PC-9 (cell line): Measurements from ENCODE around the gene LAPTM5. TPM values are rescaled to one million over a fixed set of nuclear protein-coding genes. Genes with fewer than 3 reads are reported as not detected.

Source experiments
- BruUV-seq: library from RNA; stranded (reverse); fragments of 400-500 nt; replicated peaks from 2 replicates; lab custom pipeline; 2021; lab: Mats Ljungman, UMichigan
- CTCF ChIA-PET: fragments of 300-600 bp; sonication (Branson Sonifier 250); formaldehyde crosslinking; loops from one replicate; lab custom pipeline; 2022; ENCODE audit warnings: antibody characterized with exemption; lab: Charles Lee
- POLR2A ChIA-PET: fragments of 300-600 bp; sonication (Branson Sonifier 250); formaldehyde crosslinking; loops from one replicate; lab custom pipeline; 2022; ENCODE audit warnings: antibody characterized with exemption; ENCODE audit not compliant: unreplicated experiment; lab: Charles Lee
- DNase-seq, 2 experiments: peaks; one replicate each; pipeline versions ENCODE4 v3.0.0 to v3.0.0-alpha.2; 2015 to 2022; ENCODE audit warnings: mixed read lengths in 1 of 2
- H2AFZ ChIP-seq: fragments of 200-600 bp; sonication (generic); 2 replicates; pipeline ENCODE4 v1.8.1; 2017; ENCODE audit warnings: antibody characterized with exemption
- H3F3A ChIP-seq: fragments of 200-600 bp; sonication (generic); 2 replicates; pipeline ENCODE4 v1.8.1; 2017; ENCODE audit warnings: antibody characterized with exemption, mild to moderate bottlenecking, low read depth; ENCODE audit not compliant: insufficient read depth
- H3K27ac ChIP-seq: fragments of 200-600 bp; sonication (generic); 2 replicates; pipeline ENCODE4 v1.6.1; 2016; ENCODE audit warnings: mixed run types
- H3K27me3 ChIP-seq: fragments of 200-600 bp; sonication (generic); 2 replicates; pipeline ENCODE4 v1.6.1; 2016; ENCODE audit warnings: low read depth, mixed run types; ENCODE audit not compliant: insufficient read depth
- H3K36me3 ChIP-seq: fragments of 200-600 bp; sonication (generic); 2 replicates; pipeline ENCODE4 v1.6.1; 2016; ENCODE audit warnings: low read depth, mixed run types
- H3K4me1 ChIP-seq: fragments of 200-600 bp; sonication (generic); replicated peaks from 2 replicates; pipeline ENCODE4 v1.6.1; 2016; ENCODE audit warnings: mixed run types; ENCODE audit not compliant: insufficient read depth
- H3K4me2 ChIP-seq: fragments of 200-600 bp; sonication (generic); 2 replicates; pipeline ENCODE4 v1.6.1; 2017; ENCODE audit warnings: mixed run types
- H3K4me3 ChIP-seq: fragments of 200-600 bp; sonication (generic); 2 replicates; pipeline ENCODE4 v1.6.1; 2016; ENCODE audit warnings: mixed run types
- H3K79me2 ChIP-seq: fragments of 200-600 bp; sonication (generic); 2 replicates; pipeline ENCODE4 v1.6.1; 2017; ENCODE audit warnings: low read depth, mixed run types
- H3K9me2 ChIP-seq: fragments of 200-600 bp; sonication (generic); 2 replicates; pipeline ENCODE4 v1.8.1; 2017; ENCODE audit warnings: mild to moderate bottlenecking; ENCODE audit not compliant: insufficient read depth
- H3K9me3 ChIP-seq: fragments of 200-600 bp; sonication (generic); 2 replicates; pipeline ENCODE4 v1.8.1; 2016; ENCODE audit warnings: low read depth; ENCODE audit not compliant: insufficient read depth
- H4K20me1 ChIP-seq: fragments of 200-600 bp; sonication (generic); 2 replicates; pipeline ENCODE4 v1.8.1; 2017; ENCODE audit not compliant: insufficient read depth
- EZH2 ChIP-seq: fragments of 200-600 bp; sonication (generic); IDR thresholded peaks from 2 replicates; pipeline ENCODE4 v1.8.0; 2017; ENCODE audit warnings: antibody characterized with exemption, low read depth
- intact Hi-C: fragments of 100-400 bp; cut with micrococcal nuclease; formaldehyde crosslinking; loops from one replicate; pipeline ENCODE4 v1.10.0; 2022; ENCODE audit not compliant: unreplicated experiment
- total RNA-seq: library from RNA; stranded (reverse); gene quantifications from 2 replicates; pipeline ENCODE4 v1.2.3, GENCODE V29; 2021
- TF ChIP-seq, protein P1 (sequence below): fragments of 200-600 bp; sonication (generic); conservative IDR thresholded peaks from 2 replicates; pipeline ENCODE4 v1.6.1; 2017; ENCODE audit warnings: mixed run types, antibody characterized with exemption, mild to moderate bottlenecking, moderate library complexity

Gene LAPTM5
- total RNA-seq, 1 experiment from 2014 or later, result 5.0 TPM

DNA sequence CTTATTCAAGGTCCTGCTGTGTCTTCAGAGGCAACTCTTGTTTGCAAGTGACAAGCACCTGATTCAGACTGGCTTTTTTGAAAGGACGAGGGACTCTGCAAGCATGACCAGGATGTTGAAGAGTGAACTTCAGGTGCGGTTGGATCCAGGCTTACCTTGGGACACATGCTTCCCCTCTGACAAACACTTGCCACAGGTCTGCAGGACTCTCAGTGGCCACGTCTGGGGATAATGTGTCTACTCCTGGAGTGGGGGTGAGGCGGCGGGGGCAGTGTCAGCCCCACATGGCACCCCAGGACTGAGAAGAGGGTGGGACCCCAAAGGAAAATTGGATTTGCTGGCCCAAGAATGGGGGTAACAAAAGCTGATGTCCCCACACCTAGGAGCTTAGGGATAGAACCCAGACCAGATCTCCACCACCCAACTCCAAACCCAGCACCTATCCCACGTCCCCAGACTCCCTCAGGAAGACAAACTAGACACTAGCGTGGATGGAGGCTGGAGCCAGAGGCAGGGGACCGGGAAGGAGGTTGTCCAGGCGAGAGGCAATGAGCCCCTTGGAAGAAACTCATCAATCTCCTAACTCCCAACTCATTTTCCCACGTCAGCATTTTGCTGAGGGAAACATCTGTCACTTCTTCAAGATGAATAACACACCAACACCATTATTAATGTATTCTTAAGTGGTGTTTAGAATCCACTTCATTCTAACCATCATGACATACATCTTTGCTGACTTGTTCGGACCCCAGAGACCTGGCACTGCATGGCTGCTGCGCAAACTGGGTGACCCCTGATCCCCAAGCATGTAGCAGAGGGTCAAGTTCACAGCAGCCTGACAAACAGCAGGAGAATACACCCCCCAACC lies 32.0 kb upstream of the LAPTM5 start:
- no peak overlapping the region for H2AFZ ChIP-seq
- no peak overlapping the region for H3K4me3 ChIP-seq
- H3K9me2 ChIP-seq, result no peaks in the 10 kb centered on the region
- H3F3A ChIP-seq, result no peaks in the 10 kb centered on the region
- H3K4me1 ChIP-seq, result no peaks in the 10 kb centered on the region
- H3K79me2 ChIP-seq, result no peaks in the 10 kb centered on the region
- H3K27ac ChIP-seq, result no peak overlapping the region
- H3K36me3 ChIP-seq, result no peaks in the 10 kb centered on the region
- ChIA-PET CTCF (interaction anchor here (0.6 kb wide), 1 partner anchor 8 kb away, joined by 7 read pairs; no protein-coding TSS in a partner anchor), POLR2A (no interaction called here)
- no peaks in the 10 kb centered on the region for H3K9me3 ChIP-seq
- TF ChIP-seq, protein P1, sequence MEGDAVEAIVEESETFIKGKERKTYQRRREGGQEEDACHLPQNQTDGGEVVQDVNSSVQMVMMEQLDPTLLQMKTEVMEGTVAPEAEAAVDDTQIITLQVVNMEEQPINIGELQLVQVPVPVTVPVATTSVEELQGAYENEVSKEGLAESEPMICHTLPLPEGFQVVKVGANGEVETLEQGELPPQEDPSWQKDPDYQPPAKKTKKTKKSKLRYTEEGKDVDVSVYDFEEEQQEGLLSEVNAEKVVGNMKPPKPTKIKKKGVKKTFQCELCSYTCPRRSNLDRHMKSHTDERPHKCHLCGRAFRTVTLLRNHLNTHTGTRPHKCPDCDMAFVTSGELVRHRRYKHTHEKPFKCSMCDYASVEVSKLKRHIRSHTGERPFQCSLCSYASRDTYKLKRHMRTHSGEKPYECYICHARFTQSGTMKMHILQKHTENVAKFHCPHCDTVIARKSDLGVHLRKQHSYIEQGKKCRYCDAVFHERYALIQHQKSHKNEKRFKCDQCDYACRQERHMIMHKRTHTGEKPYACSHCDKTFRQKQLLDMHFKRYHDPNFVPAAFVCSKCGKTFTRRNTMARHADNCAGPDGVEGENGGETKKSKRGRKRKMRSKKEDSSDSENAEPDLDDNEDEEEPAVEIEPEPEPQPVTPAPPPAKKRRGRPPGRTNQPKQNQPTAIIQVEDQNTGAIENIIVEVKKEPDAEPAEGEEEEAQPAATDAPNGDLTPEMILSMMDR, result no peak
- no peak for TF ChIP-seq EZH2
- intact Hi-C loops, result no loop called here
- H4K20me1 ChIP-seq, result no peaks in the 10 kb centered on the region
- no peak for DNase-seq
- BruUV-seq, result no TSS peak
- no peaks in the 10 kb centered on the region for H3K27me3 ChIP-seq
- no peak overlapping the region for H3K4me2 ChIP-seq

DNA sequence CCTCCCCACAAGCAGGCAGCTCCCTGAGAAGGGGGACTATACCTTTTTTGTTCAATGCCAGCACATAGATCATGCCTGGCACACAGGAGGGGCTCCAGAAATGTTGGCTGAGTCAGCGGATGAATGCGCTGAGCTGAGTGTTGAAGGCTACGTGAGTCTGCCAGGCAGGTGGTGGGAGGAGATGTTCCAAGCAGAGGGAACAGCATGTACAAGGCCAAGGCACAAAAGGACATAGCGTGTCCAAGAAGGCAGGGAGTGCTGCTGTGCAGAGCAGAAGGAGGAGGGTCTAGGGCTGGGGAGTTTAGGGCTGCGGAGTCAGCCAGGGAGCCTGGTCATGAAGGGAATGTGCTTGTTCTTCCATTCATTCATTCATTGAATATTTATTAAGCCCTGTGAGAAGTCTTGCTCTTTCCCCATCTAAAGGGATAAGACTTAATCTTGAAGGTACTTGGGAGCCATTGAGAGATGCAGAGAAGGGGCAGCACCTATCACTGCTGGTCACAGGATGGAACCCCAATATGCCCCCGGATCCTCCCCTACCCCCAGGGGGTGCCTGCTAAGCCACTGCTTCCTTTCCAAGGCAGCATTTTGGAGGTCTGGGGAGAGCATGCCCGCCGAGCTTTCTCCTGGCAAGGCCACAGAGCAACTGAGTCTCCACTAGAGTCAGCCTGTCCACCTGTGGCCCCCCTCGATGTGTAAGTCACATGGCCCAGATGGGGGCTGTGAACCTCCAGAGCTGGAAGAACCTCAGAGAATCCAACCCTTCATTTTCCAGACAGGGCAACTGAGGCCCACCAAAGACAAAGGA lies 31.2 kb upstream of the LAPTM5 start:
- Histone ChIP-seq H3K4me3 (no peak overlapping the region), H3K9me3 (no peaks in the 10 kb centered on the region), H4K20me1 (no peaks in the 10 kb centered on the region), H3K4me2 (no peak overlapping the region), H3K79me2 (no peaks in the 10 kb centered on the region), H3K9me2 (no peaks in the 10 kb centered on the region), H3F3A (no peaks in the 10 kb centered on the region), H2AFZ (no peak overlapping the region), H3K27ac (no peak overlapping the region), H3K27me3 (no peaks in the 10 kb centered on the region), H3K4me1 (no peaks in the 10 kb centered on the region), H3K36me3 (no peaks in the 10 kb centered on the region)
- BruUV-seq, result no TSS peak
- intact Hi-C loops, result no loop called here
- POLR2A ChIA-PET, result interaction anchor here (0.6 kb wide), 2 partner anchors 28 to 602 kb away, joined by 3 to 8 read pairs; no protein-coding TSS in a partner anchor
- DNase-seq, result no peak
- CTCF ChIA-PET, result interaction anchor here (0.6 kb wide), 1 partner anchor 8 kb away, joined by 7 read pairs; no protein-coding TSS in a partner anchor
- no peak for TF ChIP-seq EZH2
- TF ChIP-seq, protein P1, result no peak

DNA sequence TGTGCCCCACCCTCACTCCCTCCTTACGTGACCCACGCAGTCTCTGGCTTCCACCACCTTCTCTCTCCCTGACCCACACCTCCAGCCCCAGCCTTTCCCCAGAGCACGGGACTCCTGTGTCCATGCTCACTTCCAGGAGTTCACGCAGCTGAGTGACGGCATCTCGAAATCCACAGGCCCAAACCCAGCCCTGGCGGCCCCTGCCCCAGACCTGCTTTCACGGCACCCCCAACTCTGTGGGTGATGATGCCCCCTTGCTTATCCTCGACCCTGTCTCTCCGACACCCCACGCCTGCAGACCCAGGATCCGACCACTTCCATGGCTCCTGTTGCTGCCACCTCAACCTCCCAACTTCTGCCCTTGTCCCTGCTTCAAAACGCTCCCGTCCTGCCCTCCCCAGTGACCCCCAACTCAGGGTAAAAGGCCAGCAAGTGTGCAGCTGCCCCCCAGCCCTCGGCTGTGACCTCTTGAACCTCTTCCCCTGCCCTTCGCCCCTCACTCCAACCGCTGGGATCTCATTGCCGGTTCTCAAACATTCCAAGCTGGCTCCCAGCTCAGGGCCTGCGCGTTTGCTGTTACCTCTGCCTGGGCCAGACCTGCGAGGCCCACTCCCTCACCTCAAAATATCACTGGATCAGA lies 30.4 kb upstream of the LAPTM5 start:
- Histone ChIP-seq H4K20me1 (no peaks in the 10 kb centered on the region), H2AFZ (no peak overlapping the region), H3K4me2 (no peak overlapping the region), H3K27ac (no peak overlapping the region), H3K79me2 (no peaks in the 10 kb centered on the region), H3K27me3 (no peaks in the 10 kb centered on the region), H3F3A (no peaks in the 10 kb centered on the region), H3K4me1 (no peaks in the 10 kb centered on the region), H3K9me3 (no peaks in the 10 kb centered on the region), H3K9me2 (no peaks in the 10 kb centered on the region), H3K36me3 (no peaks in the 10 kb centered on the region), H3K4me3 (no peak overlapping the region)
- ChIA-PET POLR2A (interaction anchor here (0.6 kb wide), 2 partner anchors 28 to 603 kb away, joined by 3 to 8 read pairs; no protein-coding TSS in a partner anchor), CTCF (no interaction called here)
- intact Hi-C loops, result no loop called here
- DNase-seq, result no peak
- TF ChIP-seq EZH2, result no peak
- TF ChIP-seq, protein P1, result no peak
- BruUV-seq, result no TSS peak
